Ascending aorta (tissue), 2 donors: ENCODE measurements around the gene FUCA2. TPM values are rescaled to one million over a fixed set of nuclear protein-coding genes. Genes with fewer than 3 reads are reported as not detected.

ENCODE experiments used
- DNase-seq, 2 donors: peaks; one replicate each; pipeline ENCODE4 v3.0.0-alpha.2; 2019; ENCODE audit warnings: low spot score in 2 of 2
- H3K27ac ChIP-seq, 2 donors: fragments of 200-600 bp; sonication (generic); one replicate each; pipeline ENCODE4 v1.5.1; 2016 to 2017; ENCODE audit warnings: mild to moderate bottlenecking in 1 of 2
- H3K27me3 ChIP-seq: fragments of 200-600 bp; sonication (generic); one replicate; pipeline ENCODE4 v1.5.1; 2017
- H3K36me3 ChIP-seq, 2 donors: fragments of 200-600 bp; sonication (generic); one replicate each; pipeline ENCODE4 v1.5.1; 2016
- H3K4me1 ChIP-seq, 2 donors: fragments of 200-600 bp; sonication (generic); one replicate each; pipeline ENCODE4 v1.5.1; 2016 to 2017; ENCODE audit warnings: mild to moderate bottlenecking in 1 of 2
- H3K4me3 ChIP-seq, 2 donors: fragments of 200-600 bp; sonication (generic); one replicate each; pipeline ENCODE4 v1.5.1; 2016 to 2017; ENCODE audit warnings: mild to moderate bottlenecking in 1 of 2
- H3K9me3 ChIP-seq, 2 donors: fragments of 200-600 bp; sonication (generic); one replicate each; pipeline ENCODE4 v1.5.1; 2016
- CTCF ChIP-seq, 3 experiments: fragments of 200-600 bp in 2 of 3; fragments of 450-650 bp in 1 of 3; sonication (generic) in 2 of 3; IDR thresholded peaks; one replicate each; pipeline ENCODE4 v1.5.1; 2016 to 2019; ENCODE audit warnings: antibody characterized with exemption in 3 of 3, mild to moderate bottlenecking in 1 of 3, moderate library complexity in 1 of 3
- intact Hi-C: fragments of 100-400 bp; cut with DNase I; formaldehyde crosslinking; loops from one replicate; pipeline ENCODE4 v1.15.1; 2023
- total RNA-seq: library from RNA; depleted of rRNA; stranded (reverse); fragments of >200 nt; gene quantifications from one replicate; pipeline ENCODE4 v1.1.0, GENCODE V29; 2016

FUCA2 gene
- total RNA-seq, 1 donor from 2014 or later: 9.7 TPM

DNA sequence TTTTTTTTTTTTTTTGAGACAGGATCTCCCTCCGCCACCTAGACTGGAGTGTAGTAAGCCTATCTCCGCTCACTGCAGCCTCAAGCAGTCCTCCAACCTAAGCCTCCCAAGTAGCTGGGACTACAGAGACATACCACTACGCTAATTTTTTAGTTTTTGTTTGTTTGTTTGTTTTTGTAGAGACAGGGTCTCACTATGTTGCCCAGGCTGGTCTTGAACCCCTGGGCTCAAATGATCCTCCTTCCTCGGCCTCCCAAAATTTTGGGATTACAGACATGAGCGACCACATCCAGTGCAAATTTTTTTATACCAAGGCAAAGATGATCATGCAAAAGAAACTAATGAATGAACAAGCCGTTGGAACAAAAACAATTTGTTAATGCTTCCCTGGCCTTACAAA, 5.3 kb downstream of the FUCA2 start:
- Histone ChIP-seq H3K4me1 (peaks cover 0 to 4% of the 10 kb centered on the region in 2 donors), H3K9me3 (no peaks in the 10 kb centered on the region), H3K27me3 (no peaks in the 10 kb centered on the region), H3K4me3 (no peak overlapping the region), H3K27ac (no peak overlapping the region), H3K36me3 (peaks cover 6 to 30% of the 10 kb centered on the region in 2 donors)
- no peak for TF ChIP-seq CTCF (IDR thresholded peaks at IDR 0.05)
- intact Hi-C loops: no loop called here
- no peak for DNase-seq

DNA sequence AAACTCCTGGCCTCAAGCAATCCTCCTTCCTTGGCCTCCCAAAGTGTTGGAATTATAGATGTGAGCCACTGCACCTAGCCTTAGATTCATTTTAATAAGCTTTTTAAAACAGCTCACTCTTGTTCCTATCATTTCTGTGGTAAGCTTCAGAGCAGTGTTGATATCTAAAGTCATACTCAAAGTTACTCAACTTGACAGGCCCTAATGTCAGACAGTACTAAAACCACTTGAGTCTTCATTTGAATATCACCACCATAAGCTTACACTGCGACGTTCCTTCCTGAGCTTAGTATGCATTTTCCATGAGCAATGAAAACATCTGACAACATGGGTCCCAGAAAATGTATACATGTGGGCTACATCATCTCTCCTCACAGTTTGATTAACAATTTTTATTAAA, 6.0 kb downstream of the FUCA2 start:
- H3K9me3 ChIP-seq: no peaks in the 10 kb centered on the region
- no peak for DNase-seq
- no peaks in the 10 kb centered on the region for H3K27me3 ChIP-seq
- peaks cover 9 to 34% of the 10 kb centered on the region in 2 donors for H3K36me3 ChIP-seq
- TF ChIP-seq CTCF (IDR thresholded peaks at IDR 0.05): no peak
- H3K4me3 ChIP-seq: no peak overlapping the region
- no peak overlapping the region for H3K27ac ChIP-seq
- intact Hi-C loops: no loop called here
- H3K4me1 ChIP-seq: peaks cover 0 to 3% of the 10 kb centered on the region in 2 donors

- Histone ChIP-seq H3K36me3 (peaks cover 9 to 39% of the 10 kb centered on the region in 2 donors), H3K9me3 (no peaks in the 10 kb centered on the region), H3K4me3 (no peak overlapping the region), H3K27me3 (no peaks in the 10 kb centered on the region), H3K27ac (no peak overlapping the region), H3K4me1 (no peaks in the 10 kb centered on the region)
- intact Hi-C loops: no loop called here
- no peak for TF ChIP-seq CTCF (IDR thresholded peaks at IDR 0.05)
- DNase-seq: no peak
Measured at GRCh38 chr6:143505111-143505510, 6.4 kb downstream of the FUCA2 start.

DNA sequence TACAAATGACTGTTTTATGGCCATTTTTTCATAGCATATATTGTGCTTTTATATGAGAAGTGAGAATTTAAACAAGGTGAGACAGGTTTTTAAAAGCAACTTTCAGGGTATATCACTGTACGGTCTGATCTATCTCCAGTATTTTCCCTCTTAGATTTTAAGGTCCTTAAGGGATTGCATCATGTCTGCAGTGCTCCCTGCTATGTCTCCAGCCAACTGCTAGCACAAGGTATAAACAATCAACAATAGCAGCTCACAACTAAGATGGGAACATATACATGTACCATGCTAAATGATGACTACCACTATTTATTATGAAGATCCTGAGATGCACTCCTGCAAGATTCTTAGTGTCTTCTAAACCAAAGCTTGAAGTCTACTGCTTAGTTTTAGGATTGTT, 7.2 kb downstream of the FUCA2 start:
- no peak for TF ChIP-seq CTCF (IDR thresholded peaks at IDR 0.05)
- H3K4me1 ChIP-seq: no peaks in the 10 kb centered on the region
- H3K27me3 ChIP-seq: no peaks in the 10 kb centered on the region
- intact Hi-C loops: no loop called here
- no peaks in the 10 kb centered on the region for H3K9me3 ChIP-seq
- H3K36me3 ChIP-seq: peaks cover 9 to 44% of the 10 kb centered on the region in 2 donors
- no peak overlapping the region for H3K4me3 ChIP-seq
- DNase-seq: no peak
- H3K27ac ChIP-seq: no peak overlapping the region

GRCh38 chr6:143501851-143502250, 9.7 kb downstream of the FUCA2 start:
- Histone ChIP-seq H3K4me1 (no peaks in the 10 kb centered on the region), H3K9me3 (no peaks in the 10 kb centered on the region), H3K27me3 (no peaks in the 10 kb centered on the region), H3K4me3 (no peak overlapping the region), H3K27ac (no peak overlapping the region), H3K36me3 (peaks cover 5 to 56% of the 10 kb centered on the region in 2 donors)
- intact Hi-C loops: no loop called here
- no peak for DNase-seq
- no peak for TF ChIP-seq CTCF (IDR thresholded peaks at IDR 0.05)

- DNase-seq: no peak
- H3K27ac ChIP-seq: no peak overlapping the region
- TF ChIP-seq CTCF (IDR thresholded peaks at IDR 0.05): no peak
- intact Hi-C loops: no loop called here
- no peaks in the 10 kb centered on the region for H3K4me1 ChIP-seq
- H3K27me3 ChIP-seq: no peaks in the 10 kb centered on the region
- H3K9me3 ChIP-seq: no peaks in the 10 kb centered on the region
- no peak overlapping the region for H3K4me3 ChIP-seq
- H3K36me3 ChIP-seq: peaks cover 6 to 54% of the 10 kb centered on the region in 2 donors
Measured at GRCh38 chr6:143498428-143498827, 13.1 kb downstream of the FUCA2 start.
